WTC11 (cell line): ENCODE results near the gene C20orf144. TPM values are rescaled to one million over a fixed set of nuclear protein-coding genes. Genes with fewer than 3 reads are reported as not detected.

Source experiments
- ATAC-seq: fragments of 200-7000 bp; cut with Tn5 transposase; 2 replicates; pipeline ENCODE4 v1.10.0; 2021; ENCODE audit warnings: mild to moderate bottlenecking, moderate library complexity
- CTCF ChIA-PET: fragments of 300-600 bp; sonication (Branson Sonifier 250); formaldehyde crosslinking; loops from one replicate; lab custom pipeline; 2021; ENCODE audit warnings: antibody characterized with exemption; lab: Charles Lee
- POLR2A ChIA-PET: fragments of 350-600 bp; sonication (Branson Sonifier 250); formaldehyde crosslinking; loops from one replicate; lab custom pipeline; 2021; ENCODE audit warnings: antibody characterized with exemption; lab: Charles Lee
- DNase-seq: peaks from one replicate; pipeline ENCODE4 v3.0.0; 2021; ENCODE audit warnings: low spot score
- H3K27ac Mint-ChIP-seq: 2 replicates; pipeline ENCODE4 v1.8.0; 2021; ENCODE audit warnings: mixed read lengths
- H3K27me3 Mint-ChIP-seq: 2 replicates; pipeline ENCODE4 v1.8.0; 2021; ENCODE audit warnings: low read depth, mild to moderate bottlenecking, moderate library complexity, mixed read lengths
- H3K36me3 Mint-ChIP-seq: 2 replicates; pipeline ENCODE4 v1.8.0; 2021; ENCODE audit warnings: mixed read lengths
- H3K4me1 Mint-ChIP-seq: 2 replicates; pipeline ENCODE4 v1.8.0; 2022; ENCODE audit warnings: mixed read lengths
- H3K4me3 Mint-ChIP-seq: 2 replicates; pipeline ENCODE4 v1.8.0; 2021; ENCODE audit warnings: mild to moderate bottlenecking, moderate library complexity, mixed read lengths
- H3K9me3 Mint-ChIP-seq: 2 replicates; pipeline ENCODE4 v1.8.0; 2021; ENCODE audit warnings: mixed read lengths
- AR ChIP-seq: fragments of 250-450 bp; sonication (Bioruptor Pico); IDR thresholded peaks from 2 replicates; pipeline ENCODE4 v1.9.0; 2021; ENCODE audit warnings: mild to moderate bottlenecking
- ATF6 ChIP-seq: sonication (generic); formaldehyde crosslinking; IDR thresholded peaks from 2 replicates; pipeline ENCODE4 v1.8.1; 2023; ENCODE audit warnings: mild to moderate bottlenecking, missing genetic modification reagents
- FOXJ3 ChIP-seq: sonication (generic); formaldehyde crosslinking; IDR thresholded peaks from 2 replicates; pipeline ENCODE4 v1.9.0; 2021; ENCODE audit warnings: missing genetic modification reagents, mild to moderate bottlenecking, borderline replicate concordance
- GRHL2 ChIP-seq: fragments of 250-450 bp; sonication (Bioruptor Pico); IDR thresholded peaks from 2 replicates; pipeline ENCODE4 v1.8.0; 2022; ENCODE audit warnings: mild to moderate bottlenecking, moderate library complexity; ENCODE audit not compliant: insufficient replicate concordance, severe bottlenecking
- MAX ChIP-seq: sonication (generic); formaldehyde crosslinking; IDR thresholded peaks from 2 replicates; pipeline ENCODE4 v1.8.0; 2022; ENCODE audit warnings: mild to moderate bottlenecking, missing genetic modification reagents
- NFATC4 ChIP-seq: fragments of 250-450 bp; sonication (Bioruptor Pico); IDR thresholded peaks from 2 replicates; pipeline ENCODE4 v1.9.0; 2021; ENCODE audit warnings: mild to moderate bottlenecking
- NR1H2 ChIP-seq: sonication (generic); formaldehyde crosslinking; IDR thresholded peaks from 2 replicates; pipeline ENCODE4 v1.9.0; 2021; ENCODE audit warnings: mild to moderate bottlenecking, moderate library complexity, missing genetic modification reagents
- PRRX2 ChIP-seq: fragments of 250-450 bp; sonication (Bioruptor Pico); IDR thresholded peaks from 2 replicates; pipeline ENCODE4 v1.8.0; 2021; ENCODE audit warnings: mild to moderate bottlenecking
- SMAD3 ChIP-seq: sonication (generic); formaldehyde crosslinking; IDR thresholded peaks from 2 replicates; pipeline ENCODE4 v1.8.0; 2022; ENCODE audit warnings: missing genetic modification reagents, mild to moderate bottlenecking, borderline replicate concordance
- USF2 ChIP-seq: sonication (generic); formaldehyde crosslinking; IDR thresholded peaks from 2 replicates; pipeline ENCODE4 v1.8.1; 2023; ENCODE audit warnings: mild to moderate bottlenecking, missing genetic modification reagents, moderate library complexity
- ZBTB43 ChIP-seq: sonication (generic); formaldehyde crosslinking; IDR thresholded peaks from 2 replicates; pipeline ENCODE4 v1.8.1; 2023; ENCODE audit warnings: mild to moderate bottlenecking, missing genetic modification reagents
- ZNF425 ChIP-seq: fragments of 250-450 bp; sonication (Bioruptor Pico); conservative IDR thresholded peaks from 2 replicates; pipeline ENCODE4 v1.9.0; 2021; ENCODE audit warnings: mild to moderate bottlenecking
- total RNA-seq: library from RNA; stranded (reverse); gene quantifications from 3 replicates; pipeline ENCODE4 v1.2.3, GENCODE V29; 2021

Gene C20orf144
- total RNA-seq, 1 experiment from 2014 or later: 0.09 TPM

GRCh38 chr20:33687370-33687915 is 25.3 kb downstream of the C20orf144 start (continued):
- TF ChIP-seq USF2: no peak
- TF ChIP-seq ZBTB43: no peak
- no peak for TF ChIP-seq NFATC4 (CRISPR knock-in tag)
- TF ChIP-seq MAX (CRISPR knock-in tag): no peak

GRCh38 chr20:33687993-33688937 is 26.1 kb downstream of the C20orf144 start:
- no peaks in the 10 kb centered on the region for H3K36me3 Mint-ChIP-seq
- CTCF ChIA-PET: interaction anchor here (1.0 to 1.7 kb wide), 2 partner anchors 20 to 22 kb away, joined by 4 to 7 read pairs; partner anchors contain the start of gene ACTL10
- no peak for TF ChIP-seq AR (CRISPR knock-in tag)
- no peak for TF ChIP-seq FOXJ3 (CRISPR knock-in tag)
- no peak for TF ChIP-seq ATF6
- no peak for TF ChIP-seq SMAD3 (CRISPR knock-in tag)
- no peak for TF ChIP-seq ZNF425 (CRISPR knock-in tag)
- no peak for TF ChIP-seq NR1H2
- H3K27me3 Mint-ChIP-seq: peaks cover 30% of the 10 kb centered on the region
- no peak for ATAC-seq
- H3K4me1 Mint-ChIP-seq: peaks cover 25% of the 10 kb centered on the region
- no peak overlapping the region for H3K27ac Mint-ChIP-seq
- H3K9me3 Mint-ChIP-seq: no peaks in the 10 kb centered on the region
- POLR2A ChIA-PET: no interaction called here
- no peak for DNase-seq
- no peak overlapping the region for H3K4me3 Mint-ChIP-seq

GRCh38 chr20:33688938-33689424 is 26.9 kb downstream of the C20orf144 start:
- Mint-ChIP-seq H3K9me3 (no peaks in the 10 kb centered on the region), H3K36me3 (no peaks in the 10 kb centered on the region), H3K4me1 (peaks cover 27% of the 10 kb centered on the region), H3K4me3 (no peak overlapping the region), H3K27ac (no peak overlapping the region), H3K27me3 (peaks cover 30% of the 10 kb centered on the region)
- DNase-seq (no peak), ATAC-seq (no peak)
- no peak for TF ChIP-seq PRRX2 (CRISPR knock-in tag)
- TF ChIP-seq GRHL2 (CRISPR knock-in tag): no peak
- POLR2A ChIA-PET: no interaction called here
- CTCF ChIA-PET: no interaction called here
